ENCODE results near the gene ABHD4.
"Not testable (repeated sequence)": the region's sequence is repeated elsewhere in the genome, so short reads cannot be mapped to it uniquely, and the experiment has no call there.

The ABHD4 gene

GRCh38 chr14:22630066-22630465, 32.0 kb downstream of the ABHD4 start:
- no peaks in the 10 kb centered on the region for H3K4me1 ChIP-seq (ENCODE audit: low read length)
- no peak overlapping the region for H3K9ac ChIP-seq (ENCODE audit: low read length)
- H3K4me2 ChIP-seq (ENCODE audit: low read length): no peak overlapping the region
- H3K36me3 ChIP-seq (replicated peaks; ENCODE audit: low read depth, low read length): no peaks in the 10 kb centered on the region
- H3K27me3 ChIP-seq (ENCODE audit: low read depth, low read length): peaks cover 21% of the 10 kb centered on the region
- H4K20me1 ChIP-seq (ENCODE audit: insufficient read depth, low read length): no peaks in the 10 kb centered on the region
- H3K27ac ChIP-seq (ENCODE audit: low read length): no peak overlapping the region
- H2AFZ ChIP-seq (ENCODE audit: low read depth, low read length): no peak overlapping the region
- no peaks in the 10 kb centered on the region for H3K9me3 ChIP-seq (ENCODE audit: insufficient read depth, low read length)
- TF ChIP-seq CTCF (IDR thresholded peaks at IDR 0.05; ENCODE audit: low read depth, low read length) (no peak), EZH2phosphoT487 (IDR thresholded peaks at IDR 0.05; ENCODE audit: low read depth) (no peak)
- no peak overlapping the region for H3K4me3 ChIP-seq (ENCODE audit: low read length)
- H3K79me2 ChIP-seq (ENCODE audit: low read length): no peaks in the 10 kb centered on the region

- Histone ChIP-seq H3K9me3 (ENCODE audit: insufficient read depth, low read length) (no peaks in the 10 kb centered on the region), H3K36me3 (replicated peaks; ENCODE audit: low read depth, low read length) (no peaks in the 10 kb centered on the region), H3K27me3 (ENCODE audit: low read depth, low read length) (peaks cover 21% of the 10 kb centered on the region), H3K4me1 (ENCODE audit: low read length) (no peaks in the 10 kb centered on the region), H3K9ac (ENCODE audit: low read length) (no peak overlapping the region), H3K27ac (ENCODE audit: low read length) (no peak overlapping the region), H3K4me2 (ENCODE audit: low read length) (no peak overlapping the region), H3K4me3 (ENCODE audit: low read length) (no peak overlapping the region), H4K20me1 (ENCODE audit: insufficient read depth, low read length) (no peaks in the 10 kb centered on the region), H3K79me2 (ENCODE audit: low read length) (no peaks in the 10 kb centered on the region), H2AFZ (ENCODE audit: low read depth, low read length) (no peak overlapping the region)
- TF ChIP-seq CTCF (IDR thresholded peaks at IDR 0.05; ENCODE audit: low read depth, low read length) (no peak), EZH2phosphoT487 (IDR thresholded peaks at IDR 0.05; ENCODE audit: low read depth) (no peak)
These were observed 32.4 kb downstream of the ABHD4 start for GRCh38 chr14:22630486-22630885.

GRCh38 chr14:22634233-22634900, 36.3 kb downstream of the ABHD4 start:
- TF ChIP-seq CTCF (IDR thresholded peaks at IDR 0.05; ENCODE audit: low read depth, low read length) (no peak), EZH2phosphoT487 (IDR thresholded peaks at IDR 0.05; ENCODE audit: low read depth) (no peak)
- no peaks in the 10 kb centered on the region for H3K9me3 ChIP-seq (ENCODE audit: insufficient read depth, low read length)

GRCh38 chr14:22635980-22636379, 37.9 kb downstream of the ABHD4 start:
- not testable (repeated sequence) for H3K27me3 ChIP-seq (ENCODE audit: low read depth, low read length); H3K27ac ChIP-seq (ENCODE audit: low read length); H3K4me1 ChIP-seq (ENCODE audit: low read length); H3K9me3 ChIP-seq (ENCODE audit: insufficient read depth, low read length); H3K79me2 ChIP-seq (ENCODE audit: low read length); H3K36me3 ChIP-seq (replicated peaks; ENCODE audit: low read depth, low read length); H3K4me2 ChIP-seq (ENCODE audit: low read length); H3K9ac ChIP-seq (ENCODE audit: low read length); H4K20me1 ChIP-seq (ENCODE audit: insufficient read depth, low read length); H2AFZ ChIP-seq (ENCODE audit: low read depth, low read length); H3K4me3 ChIP-seq (ENCODE audit: low read length)

More at GRCh38 chr14:22634233-22634900, 36.3 kb downstream of the ABHD4 start:
- Histone ChIP-seq H3K4me3 (ENCODE audit: low read length) (no peak overlapping the region), H4K20me1 (ENCODE audit: insufficient read depth, low read length) (no peaks in the 10 kb centered on the region), H3K79me2 (ENCODE audit: low read length) (no peaks in the 10 kb centered on the region), H3K4me1 (ENCODE audit: low read length) (no peaks in the 10 kb centered on the region), H2AFZ (ENCODE audit: low read depth, low read length) (no peak overlapping the region), H3K27ac (ENCODE audit: low read length) (no peak overlapping the region), H3K27me3 (ENCODE audit: low read depth, low read length) (peaks cover 9% of the 10 kb centered on the region; the same call in 1 of the 2 replicates), H3K9ac (ENCODE audit: low read length) (no peak overlapping the region), H3K4me2 (ENCODE audit: low read length) (no peak overlapping the region), H3K36me3 (replicated peaks; ENCODE audit: low read depth, low read length) (no peaks in the 10 kb centered on the region)

Data from OCI-LY3 (cell line).